HCT116 (cell line): Measurements from ENCODE around the gene MXD3. TPM values are rescaled to one million over a fixed set of nuclear protein-coding genes. Genes with fewer than 3 reads are reported as not detected.

ENCODE experiments used
- ATAC-seq: fragments of 200-7000 bp; cut with Tn5 transposase; 2 replicates; pipeline ENCODE4 v1.9.1; 2020; ENCODE audit warnings: mild to moderate bottlenecking, moderate library complexity
- BruUV-seq: library from RNA; stranded (reverse); fragments of 400-500 nt; replicated peaks from 2 replicates; lab custom pipeline; 2021; lab: Mats Ljungman, UMichigan
- CTCF ChIA-PET: fragments of 300-600 bp; sonication (Branson Sonifier 250); formaldehyde crosslinking; loops from one replicate; lab custom pipeline; 2021; ENCODE audit warnings: antibody characterized with exemption; lab: Charles Lee
- POLR2A ChIA-PET: fragments of 300-600, 350-600 bp; sonication (Branson Sonifier 250); formaldehyde crosslinking; loops from one replicate; lab custom pipeline; 2021; ENCODE audit warnings: antibody characterized with exemption; lab: Charles Lee
- RAD21 ChIA-PET, 2 experiments: fragments of 300-600 bp; sonication (Branson Sonifier 250); formaldehyde crosslinking; loops; one replicate each; lab custom pipeline; 2023; ENCODE audit warnings: low total read pairs in 2 of 2; ENCODE audit not compliant: uncharacterized antibody in 2 of 2, unreplicated experiment in 2 of 2, low non-redundant PET in 1 of 2; lab: Charles Lee
- DNase-seq: peaks from one replicate; pipeline ENCODE4 v3.0.0-alpha.2; 2010; ENCODE audit warnings: low read depth, low spot score
- H2AFZ ChIP-seq: fragments of 200-600 bp; shearing (Covaris generic), sonication (generic); 2 replicates; pipeline ENCODE4 v1.6.1; 2017; ENCODE audit warnings: low read depth, mixed run types, mixed read lengths, antibody characterized with exemption, low read length; ENCODE audit not compliant: poor library complexity, severe bottlenecking
- H3K27ac ChIP-seq: 2 replicates; pipeline ENCODE4 v1.5.1; 2012; ENCODE audit warnings: low read depth, low read length
- H3K27me3 ChIP-seq: fragments of 200-600 bp; sonication (generic); 2 replicates; pipeline ENCODE4 v1.6.1; 2016; ENCODE audit warnings: mixed run types, low read length, mixed read lengths; ENCODE audit not compliant: insufficient read depth
- H3K36me3 ChIP-seq, 2 experiments: fragments of 200-500 bp in 1 of 2; fragments of 200-600 bp in 1 of 2; sonication (Bioruptor generic) in 1 of 2; sonication (generic) in 1 of 2; 2 replicates each; pipeline versions ENCODE4 v1.5.1 to v1.6.1; 2014 to 2016; ENCODE audit warnings: low read length in 2 of 2, inconsistent platforms in 1 of 2, mixed read lengths in 1 of 2, mixed run types in 1 of 2; ENCODE audit not compliant: insufficient read depth in 2 of 2, control insufficient read depth in 1 of 2
- H3K4me1 ChIP-seq, 2 experiments: fragments of 200-600 bp in 1 of 2; sonication (generic) in 1 of 2; 2 replicates each; pipeline versions ENCODE4 v1.5.1 to v1.6.1; 2012 to 2017; ENCODE audit warnings: low read length in 2 of 2, inconsistent platforms in 1 of 2, mild to moderate bottlenecking in 1 of 2, mixed read lengths in 1 of 2, mixed run types in 1 of 2, moderate library complexity in 1 of 2; ENCODE audit not compliant: insufficient read depth in 2 of 2, control insufficient read depth in 1 of 2
- H3K4me2 ChIP-seq: fragments of 200-600 bp; sonication (generic); 2 replicates; pipeline ENCODE4 v1.6.1; 2017; ENCODE audit warnings: mixed run types, low read length, mixed read lengths
- H3K4me3 ChIP-seq, 2 experiments: fragments of 200-600 bp in 1 of 2; sonication (generic) in 1 of 2; replicated peaks in 1 of 2; 2 replicates each; pipeline ENCODE4 v1.5.1; 2011 to 2016; ENCODE audit warnings: low read length in 2 of 2, control low read depth in 1 of 2, low read depth in 1 of 2, mild to moderate bottlenecking in 1 of 2, mixed read lengths in 1 of 2, mixed run types in 1 of 2
- H3K79me2 ChIP-seq: fragments of 200-600 bp; sonication (generic); 2 replicates; pipeline ENCODE4 v1.6.1; 2017; ENCODE audit warnings: mild to moderate bottlenecking, mixed run types, low read length, moderate library complexity, mixed read lengths; ENCODE audit not compliant: insufficient read depth
- H3K9ac ChIP-seq: fragments of 200-600 bp; sonication (generic); 2 replicates; pipeline ENCODE4 v1.6.1; 2016; ENCODE audit warnings: low read length, mixed read lengths
- H3K9me2 ChIP-seq: fragments of 200-600 bp; sonication (generic), shearing (Covaris generic); 2 replicates; pipeline ENCODE4 v1.6.1; 2017; ENCODE audit warnings: mixed run types, mild to moderate bottlenecking, moderate library complexity; ENCODE audit not compliant: insufficient read depth
- H3K9me3 ChIP-seq, 2 experiments: fragments of 200-500 bp in 1 of 2; fragments of 200-600 bp in 1 of 2; sonication (Bioruptor generic) in 1 of 2; sonication (generic) in 1 of 2; 2 replicates each; pipeline ENCODE4 v1.6.1; 2014 to 2017; ENCODE audit warnings: low read length in 2 of 2, mixed read lengths in 2 of 2, inconsistent platforms in 1 of 2, low read depth in 1 of 2, mild to moderate bottlenecking in 1 of 2, mixed run types in 1 of 2, moderate library complexity in 1 of 2; ENCODE audit not compliant: control insufficient read depth in 1 of 2, insufficient read depth in 1 of 2
- H4K20me1 ChIP-seq: fragments of 200-600 bp; sonication (generic), shearing (Covaris generic); 2 replicates; pipeline ENCODE4 v1.6.1; 2017; ENCODE audit warnings: mixed run types, mild to moderate bottlenecking, moderate library complexity; ENCODE audit not compliant: insufficient read depth
- CBX3 ChIP-seq: IDR thresholded peaks from 2 replicates; pipeline ENCODE4 v1.6.1; 2012; ENCODE audit warnings: low read depth
- CEBPB ChIP-seq: IDR thresholded peaks from 2 replicates; pipeline ENCODE4 v1.6.1; 2012; ENCODE audit warnings: low read depth
- ELF1 ChIP-seq: IDR thresholded peaks from 2 replicates; pipeline ENCODE4 v1.6.1; 2012; ENCODE audit warnings: low read depth, borderline replicate concordance
- EZH2phosphoT487 ChIP-seq: fragments of 200-600 bp; IDR thresholded peaks from 2 replicates; pipeline ENCODE4 v1.6.1; 2018; ENCODE audit warnings: antibody characterized with exemption, borderline replicate concordance
- FOSL1 ChIP-seq: IDR thresholded peaks from 2 replicates; pipeline ENCODE4 v1.6.1; 2012; ENCODE audit warnings: low read depth
- JUND ChIP-seq: IDR thresholded peaks from 2 replicates; pipeline ENCODE4 v1.6.1; 2012
- POLR2A ChIP-seq: IDR thresholded peaks from 2 replicates; pipeline ENCODE4 v1.7.0; 2011; ENCODE audit warnings: borderline replicate concordance; ENCODE audit not compliant: insufficient read depth, insufficient read length; ENCODE audit errors: extremely low read depth
- RAD21 ChIP-seq: IDR thresholded peaks from 2 replicates; pipeline ENCODE4 v1.6.1; 2012; ENCODE audit warnings: low read depth, mild to moderate bottlenecking
- SIN3A ChIP-seq: IDR thresholded peaks from 2 replicates; pipeline ENCODE4 v1.6.1; 2012; ENCODE audit warnings: low read depth
- SRF ChIP-seq: IDR thresholded peaks from 2 replicates; pipeline ENCODE4 v1.6.1; 2012; ENCODE audit warnings: low read depth
- TCF7L2 ChIP-seq: IDR thresholded peaks from 2 replicates; pipeline ENCODE4 v1.7.0; 2011; ENCODE audit warnings: borderline replicate concordance, inconsistent platforms; ENCODE audit not compliant: insufficient read depth, insufficient read length; ENCODE audit errors: extremely low read depth
- ZFX ChIP-seq: fragments of 450-650 bp; IDR thresholded peaks from 2 replicates; pipeline ENCODE4 v1.6.1; 2017
- intact Hi-C: fragments of 100-400 bp; cut with micrococcal nuclease; formaldehyde crosslinking; loops from 2 replicates; pipeline ENCODE4 v1.10.0; 2022
- total RNA-seq: library from RNA; stranded (reverse); gene quantifications from one replicate; pipeline ENCODE4 v1.2.1, GENCODE V29; 2021; ENCODE audit not compliant: unreplicated experiment

MXD3 gene
- total RNA-seq, 1 experiment from 2014 or later = 37.6 TPM

DNA sequence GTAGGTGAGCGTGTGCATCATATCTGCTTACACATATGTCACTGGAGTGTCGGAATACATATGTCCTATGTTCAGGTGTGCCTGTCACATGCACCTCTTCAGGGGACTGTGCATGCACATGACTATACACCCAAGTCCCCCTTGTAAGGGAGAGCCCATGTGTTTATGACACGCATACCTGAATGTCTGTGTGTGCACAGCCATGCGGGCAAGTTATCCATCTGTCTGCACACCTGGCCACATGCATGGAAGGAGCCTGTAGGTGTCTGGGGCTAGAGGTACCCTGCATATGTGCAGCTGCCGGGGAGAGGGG is 45.4 kb upstream of the MXD3 start:
- ChIA-PET POLR2A (no interaction called here), CTCF (interaction anchor here (3.2 kb wide), 1 partner anchor 12 kb away, joined by 15 read pairs; no protein-coding TSS in a partner anchor), RAD21 (no interaction called here)
- no TSS peak for BruUV-seq
- H3K27ac ChIP-seq = no peak overlapping the region
- ATAC-seq = no peak
- peaks cover 0 to 4% of the 10 kb centered on the region in 2 experiments; a peak in 1 of 4 replicates for H3K9me3 ChIP-seq
- TF ChIP-seq SRF (no peak), SIN3A (no peak), JUND (no peak), CBX3 (no peak), RAD21 (no peak), EZH2phosphoT487 (no peak), ZFX (no peak), CEBPB (no peak), TCF7L2 (no peak), ELF1 (no peak), FOSL1 (no peak), POLR2A (no peak)
- no peaks in the 10 kb centered on the region for H3K79me2 ChIP-seq
- H3K9ac ChIP-seq = no peak overlapping the region
- H3K4me3 ChIP-seq = no peak overlapping the region
- H3K4me1 ChIP-seq = peaks cover 2 to 11% of the 10 kb centered on the region in 2 experiments; a peak in 2 of 4 replicates
- H3K4me2 ChIP-seq = no peak overlapping the region
- intact Hi-C loops = no loop called here
- no peaks in the 10 kb centered on the region for H3K27me3 ChIP-seq
- H2AFZ ChIP-seq = no peak overlapping the region
- H4K20me1 ChIP-seq = no peaks in the 10 kb centered on the region
- H3K36me3 ChIP-seq = no peaks in the 10 kb centered on the region
- no peak for DNase-seq
- no peaks in the 10 kb centered on the region for H3K9me2 ChIP-seq

- Histone ChIP-seq H3K27me3 (no peaks in the 10 kb centered on the region), H2AFZ (no peak overlapping the region), H3K4me2 (no peak overlapping the region), H3K27ac (no peak overlapping the region), H3K4me1 (peaks cover 4 to 12% of the 10 kb centered on the region in 2 experiments; a peak in 2 of 4 replicates), H3K9me3 (peaks cover 0 to 4% of the 10 kb centered on the region in 2 experiments; a peak in 1 of 4 replicates), H3K9me2 (no peaks in the 10 kb centered on the region), H4K20me1 (no peaks in the 10 kb centered on the region), H3K36me3 (no peaks in the 10 kb centered on the region), H3K4me3 (no peak overlapping the region), H3K79me2 (no peaks in the 10 kb centered on the region), H3K9ac (no peak overlapping the region)
- intact Hi-C loops = no loop called here
- BruUV-seq = no TSS peak
- RAD21 ChIA-PET = no interaction called here
- POLR2A ChIA-PET = no interaction called here
- TF ChIP-seq CEBPB (no peak), RAD21 (no peak), SIN3A (no peak), TCF7L2 (no peak)
- no peak for DNase-seq
- CTCF ChIA-PET = interaction anchor here (3.2 kb wide), 1 partner anchor 13 kb away, joined by 15 read pairs; no protein-coding TSS in a partner anchor
- no peak for ATAC-seq
Measured at GRCh38 chr5:177356746-177357145, 45.0 kb upstream of the MXD3 start.
